Liver (tissue), 9 donors: ENCODE measurements around the gene NEUROG3. TPM values are rescaled to one million over a fixed set of nuclear protein-coding genes. Genes with fewer than 3 reads are reported as not detected.

ENCODE experiments used
- DNase-seq: peaks from one replicate; pipeline ENCODE4 v3.0.0-alpha.2; 2017; ENCODE audit warnings: low spot score
- H3K27ac ChIP-seq, 2 donors: one replicate each; pipeline ENCODE4 v1.7.0; 2013; ENCODE audit warnings: inconsistent platforms in 2 of 2, low read length in 2 of 2, control low read depth in 1 of 2, low read depth in 1 of 2, mild to moderate bottlenecking in 1 of 2
- H3K27me3 ChIP-seq, 4 donors: one replicate each; pipeline versions ENCODE4 v1.6.1 to v1.7.0; 2013; ENCODE audit warnings: low read length in 3 of 4, inconsistent platforms in 1 of 4, mild to moderate bottlenecking in 1 of 4, moderate library complexity in 1 of 4; ENCODE audit not compliant: control insufficient read depth in 4 of 4, insufficient read depth in 4 of 4
- H3K36me3 ChIP-seq, 4 donors: one replicate each; pipeline versions ENCODE4 v1.6.1 to v1.7.0; 2013; ENCODE audit warnings: low read length in 3 of 4, mild to moderate bottlenecking in 3 of 4, low read depth in 1 of 4, moderate library complexity in 1 of 4; ENCODE audit not compliant: control insufficient read depth in 4 of 4, insufficient read depth in 3 of 4
- H3K4me1 ChIP-seq, 4 donors: one replicate each; pipeline versions ENCODE4 v1.6.1 to v1.7.0; 2013; ENCODE audit warnings: low read length in 3 of 4, mild to moderate bottlenecking in 3 of 4, moderate library complexity in 1 of 4; ENCODE audit not compliant: control insufficient read depth in 4 of 4, insufficient read depth in 4 of 4
- H3K4me3 ChIP-seq, 3 donors: one replicate each; pipeline versions ENCODE4 v1.6.1 to v1.7.0; 2013; ENCODE audit warnings: low read length in 3 of 3, control low read depth in 1 of 3, low read depth in 1 of 3, mild to moderate bottlenecking in 1 of 3
- H3K9ac ChIP-seq, 2 donors: one replicate each; pipeline ENCODE4 v1.7.0; 2013; ENCODE audit warnings: low read length in 2 of 2, mild to moderate bottlenecking in 2 of 2, moderate library complexity in 2 of 2, control low read depth in 1 of 2, low read depth in 1 of 2
- H3K9me3 ChIP-seq, 4 donors: one replicate each; pipeline versions ENCODE4 v1.6.1 to v1.7.0; 2013; ENCODE audit warnings: low read length in 3 of 4; ENCODE audit not compliant: control insufficient read depth in 4 of 4
- EGR1 ChIP-seq, 2 donors: IDR thresholded peaks; 2 replicates each; pipeline ENCODE4 v1.6.1; 2016 to 2018; ENCODE audit warnings: antibody characterized with exemption in 2 of 2, low read depth in 2 of 2
- FOXA1 ChIP-seq: IDR thresholded peaks from 2 replicates; pipeline ENCODE4 v1.6.1; 2016; ENCODE audit warnings: antibody characterized with exemption
- FOXA2 ChIP-seq: IDR thresholded peaks from 2 replicates; pipeline ENCODE4 v1.6.1; 2016; ENCODE audit warnings: antibody characterized with exemption
- GABPA ChIP-seq, 2 donors: IDR thresholded peaks in 1 of 2; conservative IDR thresholded peaks in 1 of 2; 2 replicates each; pipeline ENCODE4 v1.6.1; 2016; ENCODE audit warnings: antibody characterized with exemption in 2 of 2, mild to moderate bottlenecking in 1 of 2, moderate library complexity in 1 of 2
- HNF4A ChIP-seq, 2 donors: conservative IDR thresholded peaks; 2 replicates each; pipeline ENCODE4 v1.6.1; 2016; ENCODE audit warnings: antibody characterized with exemption in 2 of 2, mild to moderate bottlenecking in 2 of 2
- HNF4G ChIP-seq: IDR thresholded peaks from 2 replicates; pipeline ENCODE4 v1.6.1; 2016; ENCODE audit warnings: antibody characterized with exemption
- JUND ChIP-seq, 2 donors: IDR thresholded peaks; 2 replicates each; pipeline ENCODE4 v1.6.1; 2016; ENCODE audit warnings: antibody characterized with exemption in 2 of 2
- NR2F2 ChIP-seq: IDR thresholded peaks from 2 replicates; pipeline ENCODE4 v1.6.1; 2016; ENCODE audit warnings: antibody characterized with exemption
- RAD21 ChIP-seq, 2 donors: IDR thresholded peaks; 2 replicates each; pipeline ENCODE4 v1.6.1; 2016; ENCODE audit warnings: antibody characterized with exemption in 2 of 2, mild to moderate bottlenecking in 2 of 2
- RXRA ChIP-seq, 2 donors: IDR thresholded peaks; 2 replicates each; pipeline ENCODE4 v1.6.1; 2017 to 2018; ENCODE audit warnings: antibody characterized with exemption in 2 of 2, mild to moderate bottlenecking in 1 of 2
- SP1 ChIP-seq: IDR thresholded peaks from 2 replicates; pipeline ENCODE4 v1.6.1; 2018; ENCODE audit warnings: antibody characterized with exemption, mild to moderate bottlenecking
- TAF1 ChIP-seq: conservative IDR thresholded peaks from 2 replicates; pipeline ENCODE4 v1.6.1; 2016; ENCODE audit warnings: antibody characterized with exemption, mild to moderate bottlenecking
- YY1 ChIP-seq: IDR thresholded peaks from 2 replicates; pipeline ENCODE4 v1.6.1; 2016; ENCODE audit warnings: antibody characterized with exemption, mild to moderate bottlenecking
- ZBTB33 ChIP-seq: IDR thresholded peaks from 2 replicates; pipeline ENCODE4 v1.6.1; 2016; ENCODE audit warnings: antibody characterized with exemption
- WGBS: extraction: QIAGEN DNeasy Blood & Tissue Kit; methylation state at CpG from one replicate; pipeline ENCODE4 v1.1.7; 2013; 5-methylcytosine and 5-hydroxymethylcytosine counted together
- polyA plus RNA-seq, 2 donors: library from polyadenylated mRNA; stranded (reverse) in 1 of 2; unstranded in 1 of 2; fragments of 200-250 nt in 1 of 2; fragments of >200 nt in 1 of 2; fragmentation: Nextera tagmentation in 1 of 2; extraction: Ambion mirVana in 1 of 2; gene quantifications; one replicate each; pipeline versions ENCODE4 v1.2.1 to v1.2.3, GENCODE V29; 2013 to 2015
- total RNA-seq, 2 donors: library from RNA; depleted of rRNA; stranded (reverse); fragments of >200 nt; gene quantifications; one replicate each; pipeline ENCODE4 v1.2.3, GENCODE V29; 2014
- TF ChIP-seq, protein P1 (sequence below): fragments of 150-350 bp; IDR thresholded peaks from 2 replicates; pipeline ENCODE4 v1.5.1; 2017; ENCODE audit warnings: improper control_type of control experiment, low read depth, low read length; ENCODE audit not compliant: missing input control
- TF ChIP-seq, protein P2 (sequence below): IDR thresholded peaks from 2 replicates; pipeline ENCODE4 v1.6.1; 2016; ENCODE audit warnings: antibody characterized with exemption
- TF ChIP-seq, protein P3 (sequence below): IDR thresholded peaks from 2 replicates; pipeline ENCODE4 v1.6.1; 2016; ENCODE audit warnings: antibody characterized with exemption
- donor health status: healthy.
- donor health status: healthy.
- donor health status: healthy.
- donor health status: healthy.
- donor health status: healthy.

Gene NEUROG3
- total and polyA plus RNA-seq, 4 donors: not detected

DNA sequence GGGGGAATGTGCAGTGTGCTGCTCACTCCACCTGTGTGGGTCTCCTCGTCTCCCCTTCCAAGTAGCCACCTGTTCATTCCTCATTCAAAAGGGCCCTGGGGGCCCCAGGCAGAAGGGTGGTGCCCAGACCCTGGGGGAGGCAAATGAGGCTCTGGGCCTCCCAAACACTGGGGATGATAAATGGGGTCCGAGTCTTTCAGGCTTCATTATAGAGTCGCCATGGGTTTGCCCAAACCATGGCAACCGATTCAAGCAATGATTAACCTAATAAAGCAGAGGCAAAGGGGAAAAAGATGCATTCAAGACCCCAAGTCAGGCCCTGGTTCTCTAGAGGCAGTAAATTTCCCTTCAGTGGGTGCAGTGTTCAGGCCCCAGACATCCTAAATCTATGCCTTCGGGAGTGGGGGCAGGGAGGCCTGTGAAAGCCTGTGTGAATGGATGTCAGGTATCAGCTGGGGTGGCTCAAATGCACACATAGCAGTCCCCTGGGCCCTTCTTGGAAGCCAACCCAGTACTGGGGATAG lies 10.4 kb downstream of the NEUROG3 start:
- TF ChIP-seq, protein P1, sequence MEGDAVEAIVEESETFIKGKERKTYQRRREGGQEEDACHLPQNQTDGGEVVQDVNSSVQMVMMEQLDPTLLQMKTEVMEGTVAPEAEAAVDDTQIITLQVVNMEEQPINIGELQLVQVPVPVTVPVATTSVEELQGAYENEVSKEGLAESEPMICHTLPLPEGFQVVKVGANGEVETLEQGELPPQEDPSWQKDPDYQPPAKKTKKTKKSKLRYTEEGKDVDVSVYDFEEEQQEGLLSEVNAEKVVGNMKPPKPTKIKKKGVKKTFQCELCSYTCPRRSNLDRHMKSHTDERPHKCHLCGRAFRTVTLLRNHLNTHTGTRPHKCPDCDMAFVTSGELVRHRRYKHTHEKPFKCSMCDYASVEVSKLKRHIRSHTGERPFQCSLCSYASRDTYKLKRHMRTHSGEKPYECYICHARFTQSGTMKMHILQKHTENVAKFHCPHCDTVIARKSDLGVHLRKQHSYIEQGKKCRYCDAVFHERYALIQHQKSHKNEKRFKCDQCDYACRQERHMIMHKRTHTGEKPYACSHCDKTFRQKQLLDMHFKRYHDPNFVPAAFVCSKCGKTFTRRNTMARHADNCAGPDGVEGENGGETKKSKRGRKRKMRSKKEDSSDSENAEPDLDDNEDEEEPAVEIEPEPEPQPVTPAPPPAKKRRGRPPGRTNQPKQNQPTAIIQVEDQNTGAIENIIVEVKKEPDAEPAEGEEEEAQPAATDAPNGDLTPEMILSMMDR: no peak
- TF ChIP-seq EGR1 (IDR thresholded peaks at IDR 0.05; ENCODE audit: low read depth in 2 of 2) (no peak), SP1 (no peak)
- Histone ChIP-seq H3K4me3 (no peak overlapping the region), H3K36me3 (no peaks in the 10 kb centered on the region), H3K9me3 (no peaks in the 10 kb centered on the region), H3K27me3 (peaks cover 0 to 4% (median 1%) of the 10 kb centered on the region in 4 donors), H3K4me1 (no peaks in the 10 kb centered on the region), H3K27ac (no peak overlapping the region), H3K9ac (no peak overlapping the region)
- 66% methylated on average over 5 of the region's 5 CpGs for WGBS
- no peak for DNase-seq

DNA sequence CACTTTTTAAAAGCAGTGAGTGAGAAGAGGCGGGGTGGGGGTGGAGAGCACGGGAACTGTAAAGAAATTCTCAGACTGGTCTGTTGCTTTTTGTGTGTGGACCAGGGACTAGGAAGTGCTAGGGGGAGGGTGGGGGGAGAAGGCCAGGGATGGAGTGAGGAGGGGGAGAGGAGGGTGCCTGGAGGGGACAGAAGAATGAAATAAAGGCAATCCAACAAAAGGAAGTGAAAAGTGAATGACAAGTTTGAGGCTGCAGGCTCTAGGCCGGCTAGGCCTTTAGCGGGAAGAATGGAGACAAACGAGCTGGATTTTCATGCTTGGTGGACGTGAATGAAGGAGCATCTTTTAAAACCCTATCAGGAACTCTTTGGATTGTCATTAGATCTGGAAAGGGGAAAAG lies 13.7 kb downstream of the NEUROG3 start:
- no peak overlapping the region for H3K27ac ChIP-seq
- no peak for DNase-seq
- H3K9me3 ChIP-seq: no peaks in the 10 kb centered on the region
- TF ChIP-seq GABPA (IDR thresholded peaks at IDR 0.05 in 1 of 2, conservative IDR thresholded peaks at IDR 0.05 in 1 of 2) (no peak), FOXA2 (no peak), HNF4A (conservative IDR thresholded peaks at IDR 0.05) (no peak), TAF1 (no peak), HNF4G (no peak), ZBTB33 (no peak), EGR1 (IDR thresholded peaks at IDR 0.05; ENCODE audit: low read depth in 2 of 2) (no peak)
- TF ChIP-seq, protein P2, sequence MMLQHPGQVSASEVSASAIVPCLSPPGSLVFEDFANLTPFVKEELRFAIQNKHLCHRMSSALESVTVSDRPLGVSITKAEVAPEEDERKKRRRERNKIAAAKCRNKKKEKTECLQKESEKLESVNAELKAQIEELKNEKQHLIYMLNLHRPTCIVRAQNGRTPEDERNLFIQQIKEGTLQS: no peak
- TF ChIP-seq, protein P3, sequence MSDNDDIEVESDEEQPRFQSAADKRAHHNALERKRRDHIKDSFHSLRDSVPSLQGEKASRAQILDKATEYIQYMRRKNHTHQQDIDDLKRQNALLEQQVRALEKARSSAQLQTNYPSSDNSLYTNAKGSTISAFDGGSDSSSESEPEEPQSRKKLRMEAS: no peak
- no peaks in the 10 kb centered on the region for H3K27me3 ChIP-seq
- no peak overlapping the region for H3K4me3 ChIP-seq
- no peak overlapping the region for H3K9ac ChIP-seq
- H3K4me1 ChIP-seq: no peaks in the 10 kb centered on the region
- no peaks in the 10 kb centered on the region for H3K36me3 ChIP-seq
- 60% methylated on average over 6 of the region's 6 CpGs for WGBS

DNA sequence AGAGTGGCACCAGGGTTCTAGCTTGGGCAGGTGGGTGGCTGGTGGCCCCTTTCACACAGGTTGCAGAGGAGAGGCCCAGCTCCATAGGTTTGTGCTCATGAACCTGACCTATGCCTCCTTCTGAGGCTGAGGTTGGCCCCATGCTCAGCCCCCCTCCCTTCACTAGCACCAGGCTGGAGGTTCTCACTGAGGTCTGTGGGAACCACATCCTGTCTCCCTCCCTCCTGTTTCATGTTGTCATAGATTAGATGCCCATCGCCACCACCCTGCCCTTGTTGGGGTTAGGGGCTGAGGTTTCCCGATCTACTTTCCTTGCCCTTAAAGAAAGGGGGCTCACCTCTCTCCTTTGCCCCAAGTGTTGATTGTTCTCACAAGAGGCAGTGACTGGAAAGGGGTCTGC lies 14.7 kb downstream of the NEUROG3 start:
- Histone ChIP-seq H3K36me3 (no peaks in the 10 kb centered on the region), H3K4me1 (no peaks in the 10 kb centered on the region), H3K9me3 (no peaks in the 10 kb centered on the region), H3K27me3 (no peaks in the 10 kb centered on the region), H3K27ac (no peak overlapping the region), H3K4me3 (no peak overlapping the region), H3K9ac (no peak overlapping the region)
- WGBS: 72% methylated on average over 2 of the region's 2 CpGs
- no peak for DNase-seq
- TF ChIP-seq, protein P3: no peak
- TF ChIP-seq, protein P1: no peak
- no peak for TF ChIP-seq GABPA (IDR thresholded peaks at IDR 0.05 in 1 of 2, conservative IDR thresholded peaks at IDR 0.05 in 1 of 2)
- TF ChIP-seq JUND (IDR thresholded peaks at IDR 0.05): no peak
- no peak for TF ChIP-seq SP1
- TF ChIP-seq RXRA (IDR thresholded peaks at IDR 0.05): no peak
- TF ChIP-seq HNF4A (conservative IDR thresholded peaks at IDR 0.05): no peak
- TF ChIP-seq RAD21 (IDR thresholded peaks at IDR 0.05): no peak
- no peak for TF ChIP-seq YY1
- no peak for TF ChIP-seq TAF1
- no peak for TF ChIP-seq ZBTB33
- no peak for TF ChIP-seq FOXA1
- TF ChIP-seq, protein P2: no peak
- TF ChIP-seq FOXA2: no peak
- no peak for TF ChIP-seq NR2F2
- TF ChIP-seq EGR1 (IDR thresholded peaks at IDR 0.05; ENCODE audit: low read depth in 2 of 2): no peak
- no peak for TF ChIP-seq HNF4G
